Activated T-helper 2 cell treated with anti-CD3 and anti-CD28 coated beads, Interferon-gamma antibody, Interleukin-2, Interleukin-4, amounts not matched to agents 10 μg/mL and 5 μg/mL and 100 μg/mL, durations not matched to agents 14 hours and 24 hours and 36 hours (primary cell): ENCODE data around the gene CLCA4. TPM values are rescaled to one million over a fixed set of nuclear protein-coding genes. Genes with fewer than 3 reads are reported as not detected.
"Not testable (repeated sequence)": the region's sequence is repeated elsewhere in the genome, so short reads cannot be mapped to it uniquely, and the experiment has no call there.

Experiments
- DNase-seq: peaks from one replicate; pipeline ENCODE4 v3.0.0; 2021; ENCODE audit warnings: low spot score
- H3K27ac Mint-ChIP-seq: one replicate; pipeline ENCODE4 v1.8.0; 2021; ENCODE audit warnings: mixed read lengths
- H3K27me3 Mint-ChIP-seq: one replicate; pipeline ENCODE4 v1.8.0; 2021; ENCODE audit warnings: low read depth, mixed read lengths
- H3K36me3 Mint-ChIP-seq: one replicate; pipeline ENCODE4 v1.8.0; 2021; ENCODE audit warnings: low read depth, mixed read lengths
- H3K4me1 Mint-ChIP-seq: one replicate; pipeline ENCODE4 v1.8.0; 2021; ENCODE audit warnings: low read depth, mixed read lengths
- H3K4me3 Mint-ChIP-seq: one replicate; pipeline ENCODE4 v1.8.0; 2021; ENCODE audit warnings: low read depth, mild to moderate bottlenecking, moderate library complexity, mixed read lengths
- H3K9me3 Mint-ChIP-seq: one replicate; pipeline ENCODE4 v1.8.0; 2021; ENCODE audit warnings: mixed read lengths
- intact Hi-C: fragments of 100-400 bp; cut with micrococcal nuclease; formaldehyde crosslinking; loops from one replicate; pipeline ENCODE4 v1.15.1; 2023
- total RNA-seq: library from RNA; stranded (reverse); gene quantifications from 2 replicates; pipeline ENCODE4 v1.2.3, GENCODE V29; 2022

The CLCA4 gene, protein sequence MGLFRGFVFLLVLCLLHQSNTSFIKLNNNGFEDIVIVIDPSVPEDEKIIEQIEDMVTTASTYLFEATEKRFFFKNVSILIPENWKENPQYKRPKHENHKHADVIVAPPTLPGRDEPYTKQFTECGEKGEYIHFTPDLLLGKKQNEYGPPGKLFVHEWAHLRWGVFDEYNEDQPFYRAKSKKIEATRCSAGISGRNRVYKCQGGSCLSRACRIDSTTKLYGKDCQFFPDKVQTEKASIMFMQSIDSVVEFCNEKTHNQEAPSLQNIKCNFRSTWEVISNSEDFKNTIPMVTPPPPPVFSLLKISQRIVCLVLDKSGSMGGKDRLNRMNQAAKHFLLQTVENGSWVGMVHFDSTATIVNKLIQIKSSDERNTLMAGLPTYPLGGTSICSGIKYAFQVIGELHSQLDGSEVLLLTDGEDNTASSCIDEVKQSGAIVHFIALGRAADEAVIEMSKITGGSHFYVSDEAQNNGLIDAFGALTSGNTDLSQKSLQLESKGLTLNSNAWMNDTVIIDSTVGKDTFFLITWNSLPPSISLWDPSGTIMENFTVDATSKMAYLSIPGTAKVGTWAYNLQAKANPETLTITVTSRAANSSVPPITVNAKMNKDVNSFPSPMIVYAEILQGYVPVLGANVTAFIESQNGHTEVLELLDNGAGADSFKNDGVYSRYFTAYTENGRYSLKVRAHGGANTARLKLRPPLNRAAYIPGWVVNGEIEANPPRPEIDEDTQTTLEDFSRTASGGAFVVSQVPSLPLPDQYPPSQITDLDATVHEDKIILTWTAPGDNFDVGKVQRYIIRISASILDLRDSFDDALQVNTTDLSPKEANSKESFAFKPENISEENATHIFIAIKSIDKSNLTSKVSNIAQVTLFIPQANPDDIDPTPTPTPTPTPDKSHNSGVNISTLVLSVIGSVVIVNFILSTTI
- not detected in 2 replicates for total RNA-seq

DNA sequence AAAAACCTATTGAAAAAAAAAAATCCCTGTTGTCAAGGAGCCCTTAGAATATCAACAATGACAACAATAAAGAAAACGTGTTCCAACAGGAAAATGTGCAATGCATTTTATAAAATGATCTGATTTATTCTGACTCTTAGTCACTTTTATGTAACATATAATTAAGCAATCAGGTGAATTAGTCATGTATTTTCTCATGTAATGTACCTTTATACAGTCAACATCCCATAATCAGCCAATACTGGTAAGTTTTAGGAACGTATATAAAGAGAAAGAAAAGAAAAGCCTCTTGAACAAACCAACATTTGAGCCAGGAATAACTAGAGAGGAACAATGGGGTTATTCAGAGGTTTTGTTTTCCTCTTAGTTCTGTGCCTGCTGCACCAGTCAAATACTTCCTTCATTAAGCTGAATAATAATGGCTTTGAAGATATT lies at the start of gene CLCA4:
CLCA4 (plus strand) TSS at position 292 of the 435 bp plus-strand sequence; CDS start at position 334, 42 bp downstream.
- H3K4me3 Mint-ChIP-seq, result no peak within 1 kb of the TSS
- intact Hi-C loops, result no loop called here

DNA sequence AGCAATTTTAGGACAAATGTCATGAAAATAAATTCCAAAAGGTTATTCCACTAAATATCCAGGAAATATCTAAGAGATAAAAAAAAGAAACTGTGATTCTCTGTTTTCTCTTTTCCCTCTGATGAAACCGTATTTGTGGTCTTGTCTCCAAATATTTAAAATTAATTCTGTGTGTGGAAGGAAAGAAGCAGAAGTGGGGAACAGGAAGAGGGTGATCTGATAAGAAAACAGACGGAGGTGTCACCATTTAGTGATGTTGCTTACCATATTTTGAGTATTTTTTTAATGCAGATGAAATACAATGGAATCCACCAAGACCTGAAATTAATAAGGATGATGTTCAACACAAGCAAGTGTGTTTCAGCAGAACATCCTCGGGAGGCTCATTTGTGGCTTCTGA lies 48.6 kb upstream of the CLCA4 start:
- Mint-ChIP-seq H3K36me3 (no peaks in the 10 kb centered on the region), H3K4me3 (no peak overlapping the region), H3K9me3 (no peaks in the 10 kb centered on the region), H3K27me3 (peaks cover 25% of the 10 kb centered on the region), H3K27ac (no peak overlapping the region), H3K4me1 (peaks cover 14% of the 10 kb centered on the region)
- intact Hi-C loops, result no loop called here
- no peak for DNase-seq

More for the DNA sequence above, at the start of gene CLCA4:
- Mint-ChIP-seq H3K27me3 (peaks cover 2% of the 10 kb centered on the region), H3K9me3 (no peaks in the 10 kb centered on the region), H3K36me3 (no peaks in the 10 kb centered on the region), H3K27ac (no peak within 1 kb of the TSS), H3K4me1 (no peaks in the 10 kb centered on the region)
- DNase-seq, result no peak

DNA sequence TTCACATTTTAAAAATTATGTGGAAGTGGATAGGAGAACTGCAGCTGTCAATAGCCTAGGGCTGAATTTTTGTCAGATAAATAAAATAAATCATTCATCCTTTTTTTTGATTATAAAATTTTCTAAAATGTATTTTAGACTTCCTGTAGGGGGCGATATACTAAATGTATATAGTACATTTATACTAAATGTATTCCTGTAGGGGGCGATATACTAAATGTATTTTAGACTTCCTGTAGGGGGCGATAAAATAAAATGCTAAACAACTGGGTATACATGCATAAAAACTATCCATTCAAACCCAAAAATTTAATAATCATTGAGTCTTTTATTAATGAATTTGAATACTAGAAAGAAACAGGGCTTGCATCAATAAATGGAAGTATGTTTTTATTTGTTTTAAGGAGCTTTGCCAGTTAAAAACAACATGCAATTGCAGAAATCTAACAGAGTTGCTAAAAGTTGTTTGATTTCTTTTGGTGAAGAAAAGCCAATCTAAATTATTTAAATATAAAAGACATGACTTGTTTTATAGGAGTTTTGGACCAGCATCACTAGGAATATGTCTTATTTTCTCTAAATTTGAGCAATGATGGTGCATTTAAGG lies 46.8 kb upstream of the CLCA4 start:
- no peaks in the 10 kb centered on the region for H3K9me3 Mint-ChIP-seq
- no peaks in the 10 kb centered on the region for H3K36me3 Mint-ChIP-seq
- H3K27ac Mint-ChIP-seq, result no peak overlapping the region
- H3K4me1 Mint-ChIP-seq, result peaks cover 14% of the 10 kb centered on the region
- no peak for DNase-seq
- intact Hi-C loops, result loop anchor here (5.0 to 10.0 kb wide), 2 partner anchors 205 to 242 kb away; partner anchors contain the start of gene SH3GLB1
- peaks cover 37% of the 10 kb centered on the region for H3K27me3 Mint-ChIP-seq
- H3K4me3 Mint-ChIP-seq, result no peak overlapping the region

GRCh38 chr1:86500714-86501113 lies 46.2 kb upstream of the CLCA4 start:
- Mint-ChIP-seq H3K27me3 (peaks cover 42% of the 10 kb centered on the region), H3K36me3 (no peaks in the 10 kb centered on the region), H3K4me1 (peaks cover 14% of the 10 kb centered on the region), H3K9me3 (no peaks in the 10 kb centered on the region), H3K4me3 (no peak overlapping the region), H3K27ac (no peak overlapping the region)
- DNase-seq, result no peak
- intact Hi-C loops, result loop anchor here (5.0 to 10.0 kb wide), 2 partner anchors 204 to 242 kb away; partner anchors contain the start of gene SH3GLB1

DNA sequence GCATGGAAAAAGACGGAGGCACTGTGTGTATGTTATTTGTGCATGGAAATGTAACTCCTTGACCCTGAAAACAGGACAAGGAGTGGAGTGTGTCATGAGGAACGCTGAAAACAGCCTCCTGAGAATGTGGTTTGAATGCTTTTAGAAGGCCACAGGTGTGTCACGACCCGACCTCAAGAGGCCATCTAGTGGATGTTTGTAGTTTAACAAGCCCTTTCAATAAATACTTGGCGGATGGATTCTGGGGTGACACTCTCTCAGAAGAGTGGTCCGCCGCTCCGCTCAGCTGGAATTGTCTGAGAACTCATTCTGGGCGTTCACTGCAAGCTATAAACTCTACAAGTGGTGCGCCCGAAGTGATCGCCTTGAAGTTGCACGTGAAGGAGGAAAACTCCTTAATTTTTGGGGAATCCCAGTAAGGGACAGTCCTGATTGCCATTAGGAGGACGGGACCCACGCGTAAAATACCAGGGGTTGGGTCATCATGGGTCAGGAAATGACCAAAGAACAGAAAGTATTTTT lies 44.7 kb upstream of the CLCA4 start:
- H3K27me3 Mint-ChIP-seq, result peaks cover 37% of the 10 kb centered on the region
- peak overlapping the region; percentile 78 for H3K4me3 Mint-ChIP-seq
- peak; percentile 24 for DNase-seq
- not testable (repeated sequence) for H3K9me3 Mint-ChIP-seq, H3K36me3 Mint-ChIP-seq, H3K27ac Mint-ChIP-seq
- intact Hi-C loops, result loop anchor here (1.0 to 10.0 kb wide), 3 partner anchors 122 to 240 kb away; partner anchors contain the start of gene SH3GLB1
- H3K4me1 Mint-ChIP-seq, result peaks cover 14% of the 10 kb centered on the region

DNA sequence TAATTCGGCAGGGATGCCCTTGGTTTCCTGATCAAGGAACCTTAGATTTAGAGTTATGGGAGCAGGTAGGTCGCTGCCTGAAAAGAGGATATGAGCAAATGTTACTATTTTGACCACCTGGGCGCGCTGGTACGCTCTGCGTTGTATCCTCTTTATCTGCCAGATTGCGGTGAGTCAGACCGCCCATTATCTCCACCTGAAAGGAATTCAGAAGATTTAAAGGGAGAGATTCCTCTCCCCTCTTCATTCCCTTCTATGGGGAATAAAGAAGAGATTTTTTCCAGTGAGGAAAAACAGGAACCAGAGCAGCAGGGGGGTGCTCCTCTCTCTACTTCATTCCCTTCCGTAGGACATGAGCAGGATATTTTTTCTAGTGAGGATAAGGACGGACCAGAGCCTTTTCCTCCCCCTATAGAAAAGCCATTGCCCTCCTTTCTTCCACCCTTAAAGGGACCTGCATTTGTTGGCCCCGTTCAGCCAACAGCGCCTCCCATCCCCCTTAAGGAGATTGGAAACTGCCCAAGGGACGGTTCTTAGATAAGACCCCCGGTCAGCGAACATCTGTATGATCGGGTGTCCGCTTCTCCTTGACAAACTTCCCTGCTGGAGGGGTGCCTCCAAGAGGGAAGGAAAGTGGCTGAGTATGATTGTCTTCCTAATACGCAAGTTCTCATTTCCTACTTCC lies 44.0 kb upstream of the CLCA4 start:
- no peaks in the 10 kb centered on the region for H3K36me3 Mint-ChIP-seq
- intact Hi-C loops, result loop anchor here (1.0 to 10.0 kb wide), 3 partner anchors 123 to 239 kb away; partner anchors contain the start of gene SH3GLB1
- peaks cover 13% of the 10 kb centered on the region for H3K4me1 Mint-ChIP-seq
- peaks cover 36% of the 10 kb centered on the region for H3K27me3 Mint-ChIP-seq
- no peak overlapping the region for H3K27ac Mint-ChIP-seq
- no peaks in the 10 kb centered on the region for H3K9me3 Mint-ChIP-seq
- H3K4me3 Mint-ChIP-seq, result peak overlapping the region; percentile 78
- no peak for DNase-seq

- H3K27ac Mint-ChIP-seq, result no peak overlapping the region
- intact Hi-C loops, result loop anchor here (5.0 to 10.0 kb wide), 2 partner anchors 201 to 239 kb away; partner anchors contain the start of gene SH3GLB1
- H3K4me1 Mint-ChIP-seq, result peaks cover 7% of the 10 kb centered on the region
- no peaks in the 10 kb centered on the region for H3K9me3 Mint-ChIP-seq
- peaks cover 34% of the 10 kb centered on the region for H3K27me3 Mint-ChIP-seq
- no peaks in the 10 kb centered on the region for H3K36me3 Mint-ChIP-seq
- H3K4me3 Mint-ChIP-seq, result no peak overlapping the region
- DNase-seq, result no peak
Observed at GRCh38 chr1:86503406-86504136, 43.3 kb upstream of the CLCA4 start.

GRCh38 chr1:86504137-86504479 lies 42.8 kb upstream of the CLCA4 start:
- H3K27me3 Mint-ChIP-seq, result peaks cover 31% of the 10 kb centered on the region
- no peak overlapping the region for H3K4me3 Mint-ChIP-seq
- intact Hi-C loops, result loop anchor here (5.0 to 10.0 kb wide), 2 partner anchors 201 to 238 kb away; partner anchors contain the start of gene SH3GLB1
- no peaks in the 10 kb centered on the region for H3K36me3 Mint-ChIP-seq
- H3K9me3 Mint-ChIP-seq, result no peaks in the 10 kb centered on the region
- no peak overlapping the region for H3K27ac Mint-ChIP-seq
- peaks cover 7% of the 10 kb centered on the region for H3K4me1 Mint-ChIP-seq
- DNase-seq, result no peak

DNA sequence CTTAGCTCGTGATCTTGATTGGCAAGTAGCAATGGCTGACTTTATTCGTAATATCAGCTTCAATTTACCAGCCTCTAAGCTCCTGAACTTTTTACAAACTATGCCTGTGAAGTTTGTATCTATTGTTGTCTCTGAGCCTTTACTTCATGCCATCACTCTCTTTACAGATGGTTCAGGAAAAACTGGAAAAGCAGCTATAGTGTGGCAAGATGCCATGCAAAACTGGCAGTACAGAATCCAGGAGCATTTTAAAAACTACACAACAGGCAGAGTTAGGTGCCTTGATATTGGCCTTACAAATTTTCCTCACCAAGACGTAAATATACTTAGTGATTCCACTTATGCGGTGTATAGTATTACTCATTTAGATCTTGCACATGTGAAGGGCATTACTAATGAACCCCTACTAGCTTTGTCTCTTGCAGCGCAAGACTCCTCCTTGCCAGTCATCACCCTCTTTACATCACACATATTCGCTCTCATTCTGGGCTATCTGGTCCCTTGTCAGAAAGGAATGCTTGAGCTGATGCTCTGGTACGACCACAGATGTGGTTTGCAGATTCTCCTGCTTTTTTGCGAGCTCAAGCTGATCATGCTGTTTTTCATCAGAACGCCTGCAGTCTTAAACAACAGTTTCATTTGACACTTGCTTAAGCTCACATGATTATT lies 41.8 kb upstream of the CLCA4 start:
- Mint-ChIP-seq H3K36me3 (no peaks in the 10 kb centered on the region), H3K27ac (no peak overlapping the region)
- intact Hi-C loops, result loop anchor here (5.0 to 10.0 kb wide), 2 partner anchors 200 to 237 kb away; partner anchors contain the start of gene SH3GLB1

DNA sequence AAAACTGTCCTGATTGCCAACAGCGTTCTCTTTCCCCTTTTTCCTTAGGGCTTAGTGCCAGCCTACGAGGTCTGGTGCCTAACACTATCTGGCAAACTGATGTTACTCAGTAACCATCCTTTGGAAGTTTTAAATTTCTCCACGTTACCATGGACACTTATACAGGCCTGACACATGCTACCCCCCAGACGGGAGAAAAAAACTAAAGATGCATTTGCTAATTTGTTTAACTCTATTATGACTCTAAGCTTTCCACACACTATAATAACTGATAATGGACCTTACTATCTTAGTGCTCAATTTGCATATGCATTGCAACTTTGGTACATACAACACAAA lies 41.3 kb upstream of the CLCA4 start:
- DNase-seq, result no peak
- no peaks in the 10 kb centered on the region for H3K9me3 Mint-ChIP-seq
- no peak overlapping the region for H3K27ac Mint-ChIP-seq
- peaks cover 7% of the 10 kb centered on the region for H3K4me1 Mint-ChIP-seq
- no peaks in the 10 kb centered on the region for H3K36me3 Mint-ChIP-seq
- peaks cover 36% of the 10 kb centered on the region for H3K27me3 Mint-ChIP-seq
- H3K4me3 Mint-ChIP-seq, result no peak overlapping the region
- intact Hi-C loops, result loop anchor here (10.0 kb wide), 1 partner anchor 199 kb away; the partner anchor contains the start of gene SH3GLB1

More for the DNA sequence above, 41.8 kb upstream of the CLCA4 start:
- H3K4me3 Mint-ChIP-seq, result no peak overlapping the region
- H3K9me3 Mint-ChIP-seq, result no peaks in the 10 kb centered on the region
- peaks cover 7% of the 10 kb centered on the region for H3K4me1 Mint-ChIP-seq
- H3K27me3 Mint-ChIP-seq, result peaks cover 36% of the 10 kb centered on the region
- no peak for DNase-seq
